Panc1 (cell line): ENCODE data around the gene PXYLP1.

Source experiments
- POLR2AphosphoS5 ChIP-seq: IDR thresholded peaks from 2 replicates; pipeline ENCODE4 v1.6.1; 2012; ENCODE audit warnings: mild to moderate bottlenecking, low read depth, low read length, moderate library complexity
- SIN3A ChIP-seq: IDR thresholded peaks from 2 replicates; pipeline ENCODE4 v1.6.1; 2012; ENCODE audit warnings: low read depth, mild to moderate bottlenecking, low read length, moderate library complexity, borderline replicate concordance; ENCODE audit not compliant: insufficient read depth
- TCF7L2 ChIP-seq: IDR thresholded peaks from 2 replicates; pipeline ENCODE4 v1.6.1; 2011; ENCODE audit warnings: mild to moderate bottlenecking, low read depth, low read length, inconsistent platforms
- TF ChIP-seq, protein P1 (sequence below): fragments of 450-650 bp; IDR thresholded peaks from 2 replicates; pipeline ENCODE4 v1.5.1; 2017; ENCODE audit warnings: mild to moderate bottlenecking
- TF ChIP-seq, protein P2 (sequence below), 2 experiments: IDR thresholded peaks; 2 replicates each; pipeline ENCODE4 v1.6.1; 2011 to 2012; ENCODE audit warnings: low read depth in 2 of 2, control low read depth in 1 of 2, low read length in 1 of 2, mild to moderate bottlenecking in 1 of 2, moderate library complexity in 1 of 2; ENCODE audit not compliant: insufficient read depth in 1 of 2

DNA sequence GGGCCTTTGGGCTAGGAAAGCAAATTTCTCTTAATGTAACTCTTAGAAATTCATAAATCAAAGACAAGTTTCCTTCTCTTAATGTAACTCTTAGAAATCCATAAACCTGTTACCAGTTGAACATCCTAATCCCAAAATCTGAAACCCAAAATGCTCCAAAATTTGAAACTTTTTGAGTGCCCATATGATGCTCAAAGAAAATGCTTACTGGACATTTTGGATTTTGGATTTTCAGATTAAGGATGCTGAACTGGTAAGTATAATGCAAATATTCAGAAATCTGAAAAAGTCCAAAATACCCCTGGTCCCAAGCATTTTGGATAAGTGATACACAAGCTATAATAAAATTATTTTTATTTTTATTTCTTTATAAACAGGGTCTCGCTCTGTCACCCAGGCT lies 85.2 kb downstream of the PXYLP1 start:
- TF ChIP-seq POLR2AphosphoS5 (no peak), SIN3A (no peak), TCF7L2 (no peak)
- TF ChIP-seq, protein P1, sequence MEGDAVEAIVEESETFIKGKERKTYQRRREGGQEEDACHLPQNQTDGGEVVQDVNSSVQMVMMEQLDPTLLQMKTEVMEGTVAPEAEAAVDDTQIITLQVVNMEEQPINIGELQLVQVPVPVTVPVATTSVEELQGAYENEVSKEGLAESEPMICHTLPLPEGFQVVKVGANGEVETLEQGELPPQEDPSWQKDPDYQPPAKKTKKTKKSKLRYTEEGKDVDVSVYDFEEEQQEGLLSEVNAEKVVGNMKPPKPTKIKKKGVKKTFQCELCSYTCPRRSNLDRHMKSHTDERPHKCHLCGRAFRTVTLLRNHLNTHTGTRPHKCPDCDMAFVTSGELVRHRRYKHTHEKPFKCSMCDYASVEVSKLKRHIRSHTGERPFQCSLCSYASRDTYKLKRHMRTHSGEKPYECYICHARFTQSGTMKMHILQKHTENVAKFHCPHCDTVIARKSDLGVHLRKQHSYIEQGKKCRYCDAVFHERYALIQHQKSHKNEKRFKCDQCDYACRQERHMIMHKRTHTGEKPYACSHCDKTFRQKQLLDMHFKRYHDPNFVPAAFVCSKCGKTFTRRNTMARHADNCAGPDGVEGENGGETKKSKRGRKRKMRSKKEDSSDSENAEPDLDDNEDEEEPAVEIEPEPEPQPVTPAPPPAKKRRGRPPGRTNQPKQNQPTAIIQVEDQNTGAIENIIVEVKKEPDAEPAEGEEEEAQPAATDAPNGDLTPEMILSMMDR: no peak
- TF ChIP-seq, protein P2, sequence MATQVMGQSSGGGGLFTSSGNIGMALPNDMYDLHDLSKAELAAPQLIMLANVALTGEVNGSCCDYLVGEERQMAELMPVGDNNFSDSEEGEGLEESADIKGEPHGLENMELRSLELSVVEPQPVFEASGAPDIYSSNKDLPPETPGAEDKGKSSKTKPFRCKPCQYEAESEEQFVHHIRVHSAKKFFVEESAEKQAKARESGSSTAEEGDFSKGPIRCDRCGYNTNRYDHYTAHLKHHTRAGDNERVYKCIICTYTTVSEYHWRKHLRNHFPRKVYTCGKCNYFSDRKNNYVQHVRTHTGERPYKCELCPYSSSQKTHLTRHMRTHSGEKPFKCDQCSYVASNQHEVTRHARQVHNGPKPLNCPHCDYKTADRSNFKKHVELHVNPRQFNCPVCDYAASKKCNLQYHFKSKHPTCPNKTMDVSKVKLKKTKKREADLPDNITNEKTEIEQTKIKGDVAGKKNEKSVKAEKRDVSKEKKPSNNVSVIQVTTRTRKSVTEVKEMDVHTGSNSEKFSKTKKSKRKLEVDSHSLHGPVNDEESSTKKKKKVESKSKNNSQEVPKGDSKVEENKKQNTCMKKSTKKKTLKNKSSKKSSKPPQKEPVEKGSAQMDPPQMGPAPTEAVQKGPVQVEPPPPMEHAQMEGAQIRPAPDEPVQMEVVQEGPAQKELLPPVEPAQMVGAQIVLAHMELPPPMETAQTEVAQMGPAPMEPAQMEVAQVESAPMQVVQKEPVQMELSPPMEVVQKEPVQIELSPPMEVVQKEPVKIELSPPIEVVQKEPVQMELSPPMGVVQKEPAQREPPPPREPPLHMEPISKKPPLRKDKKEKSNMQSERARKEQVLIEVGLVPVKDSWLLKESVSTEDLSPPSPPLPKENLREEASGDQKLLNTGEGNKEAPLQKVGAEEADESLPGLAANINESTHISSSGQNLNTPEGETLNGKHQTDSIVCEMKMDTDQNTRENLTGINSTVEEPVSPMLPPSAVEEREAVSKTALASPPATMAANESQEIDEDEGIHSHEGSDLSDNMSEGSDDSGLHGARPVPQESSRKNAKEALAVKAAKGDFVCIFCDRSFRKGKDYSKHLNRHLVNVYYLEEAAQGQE (IDR thresholded peaks at IDR 0.05; ENCODE audit: insufficient read depth in 1 of 2, low read depth in 2 of 2, low read length in 1 of 2): no peak
